WTC11 (cell line): ENCODE results near the gene CTCFL. TPM values are rescaled to one million over a fixed set of nuclear protein-coding genes. Genes with fewer than 3 reads are reported as not detected.

Experiments used
- ATAC-seq: fragments of 200-7000 bp; cut with Tn5 transposase; 2 replicates; pipeline ENCODE4 v1.10.0; 2021; ENCODE audit warnings: mild to moderate bottlenecking, moderate library complexity
- CTCF ChIA-PET: fragments of 300-600 bp; sonication (Branson Sonifier 250); formaldehyde crosslinking; loops from one replicate; lab custom pipeline; 2021; ENCODE audit warnings: antibody characterized with exemption; lab: Charles Lee
- POLR2A ChIA-PET: fragments of 350-600 bp; sonication (Branson Sonifier 250); formaldehyde crosslinking; loops from one replicate; lab custom pipeline; 2021; ENCODE audit warnings: antibody characterized with exemption; lab: Charles Lee
- DNase-seq: peaks from one replicate; pipeline ENCODE4 v3.0.0; 2021; ENCODE audit warnings: low spot score
- H3K27ac Mint-ChIP-seq: 2 replicates; pipeline ENCODE4 v1.8.0; 2021; ENCODE audit warnings: mixed read lengths
- H3K27me3 Mint-ChIP-seq: 2 replicates; pipeline ENCODE4 v1.8.0; 2021; ENCODE audit warnings: low read depth, mild to moderate bottlenecking, moderate library complexity, mixed read lengths
- H3K36me3 Mint-ChIP-seq: 2 replicates; pipeline ENCODE4 v1.8.0; 2021; ENCODE audit warnings: mixed read lengths
- H3K4me1 Mint-ChIP-seq: 2 replicates; pipeline ENCODE4 v1.8.0; 2022; ENCODE audit warnings: mixed read lengths
- H3K4me3 Mint-ChIP-seq: 2 replicates; pipeline ENCODE4 v1.8.0; 2021; ENCODE audit warnings: mild to moderate bottlenecking, moderate library complexity, mixed read lengths
- H3K9me3 Mint-ChIP-seq: 2 replicates; pipeline ENCODE4 v1.8.0; 2021; ENCODE audit warnings: mixed read lengths
- ATF1 ChIP-seq: sonication (generic); formaldehyde crosslinking; IDR thresholded peaks from 2 replicates; pipeline ENCODE4 v1.8.1; 2023; ENCODE audit warnings: mild to moderate bottlenecking, moderate library complexity, missing genetic modification reagents
- CTCF ChIP-seq: fragments of 200-600 bp; IDR thresholded peaks from 2 replicates; pipeline ENCODE4 v1.8.0; 2022; ENCODE audit warnings: antibody characterized with exemption
- ESRRA ChIP-seq: sonication (generic); formaldehyde crosslinking; IDR thresholded peaks from 2 replicates; pipeline ENCODE4 v1.8.1; 2022; ENCODE audit warnings: mild to moderate bottlenecking, missing genetic modification reagents, borderline replicate concordance
- FOXJ3 ChIP-seq: sonication (generic); formaldehyde crosslinking; IDR thresholded peaks from 2 replicates; pipeline ENCODE4 v1.9.0; 2021; ENCODE audit warnings: missing genetic modification reagents, mild to moderate bottlenecking, borderline replicate concordance
- GTF2I ChIP-seq: fragments of 250-450 bp; sonication (Bioruptor Pico); conservative IDR thresholded peaks from 2 replicates; pipeline ENCODE4 v1.4.0; 2021; ENCODE audit warnings: mild to moderate bottlenecking
- IRF1 ChIP-seq: sonication (generic); formaldehyde crosslinking; IDR thresholded peaks from 2 replicates; pipeline ENCODE4 v1.8.0; 2023; ENCODE audit warnings: missing genetic modification reagents
- NR3C1 ChIP-seq: sonication (generic); formaldehyde crosslinking; conservative IDR thresholded peaks from 2 replicates; pipeline ENCODE4 v1.8.1; 2023; ENCODE audit warnings: low read depth, mild to moderate bottlenecking, missing genetic modification reagents
- PRDM15 ChIP-seq: sonication (generic); formaldehyde crosslinking; IDR thresholded peaks from 2 replicates; pipeline ENCODE4 v1.8.0; 2022; ENCODE audit warnings: missing genetic modification reagents
- SOX15 ChIP-seq: fragments of 250-450 bp; sonication (Bioruptor Pico); IDR thresholded peaks from 2 replicates; pipeline ENCODE4 v1.9.0; 2021; ENCODE audit warnings: mild to moderate bottlenecking
- TEAD4 ChIP-seq: sonication (generic); formaldehyde crosslinking; IDR thresholded peaks from 2 replicates; pipeline ENCODE4 v1.8.0; 2022; ENCODE audit warnings: mild to moderate bottlenecking, missing genetic modification reagents
- ZSCAN18 ChIP-seq: fragments of 250-450 bp; sonication (Bioruptor Pico); IDR thresholded peaks from 2 replicates; pipeline ENCODE4 v2.1.2; 2022; ENCODE audit warnings: mild to moderate bottlenecking, moderate library complexity
- total RNA-seq: library from RNA; stranded (reverse); gene quantifications from 3 replicates; pipeline ENCODE4 v1.2.3, GENCODE V29; 2021

The CTCFL gene
- total RNA-seq, 1 experiment from 2014 or later: 0.70 TPM

- TF ChIP-seq NR3C1 (CRISPR knock-in tag): no peak
- no peak for TF ChIP-seq TEAD4
- TF ChIP-seq GTF2I (CRISPR knock-in tag): no peak
- no peak for TF ChIP-seq PRDM15 (CRISPR knock-in tag)
- no peak for TF ChIP-seq FOXJ3
These were observed 57.2 kb downstream of the CTCFL start (continued) for GRCh38 chr20:57467742-57468141.

- DNase-seq (no peak), ATAC-seq (no peak)
- peaks cover 3% of the 10 kb centered on the region; the same call in 1 of the 2 replicates for H3K9me3 Mint-ChIP-seq
- CTCF ChIA-PET: no interaction called here
- no peaks in the 10 kb centered on the region for H3K36me3 Mint-ChIP-seq
- POLR2A ChIA-PET: no interaction called here
- H3K4me3 Mint-ChIP-seq: no peak overlapping the region
- H3K4me1 Mint-ChIP-seq: peaks cover 25% of the 10 kb centered on the region
- TF ChIP-seq ESRRA (CRISPR knock-in tag) (no peak), IRF1 (no peak), CTCF (peak; percentile 34; the same call in 1 of the 2 replicates)
- peaks cover 9% of the 10 kb centered on the region for H3K27me3 Mint-ChIP-seq
- H3K27ac Mint-ChIP-seq: no peak overlapping the region
These were observed 59.0 kb downstream of the CTCFL start for GRCh38 chr20:57465943-57466342.

- Mint-ChIP-seq H3K4me1 (peaks cover 20% of the 10 kb centered on the region), H3K9me3 (peaks cover 3% of the 10 kb centered on the region; the same call in 1 of the 2 replicates), H3K27ac (no peak overlapping the region), H3K27me3 (peaks cover 5% of the 10 kb centered on the region), H3K4me3 (no peak overlapping the region), H3K36me3 (no peaks in the 10 kb centered on the region)
- CTCF ChIA-PET: interaction anchor here (1.0 to 1.9 kb wide), 3 partner anchors 16 to 380 kb away, joined by 4 to 6 read pairs (median 4); no protein-coding TSS in a partner anchor
- no peak for DNase-seq
- TF ChIP-seq SOX15 (CRISPR knock-in tag) (no peak), ATF1 (no peak), ZSCAN18 (no peak)
- no peak for ATAC-seq
- POLR2A ChIA-PET: no interaction called here
These were observed 59.5 kb downstream of the CTCFL start for GRCh38 chr20:57465486-57465885.

GRCh38 chr20:57464642-57465211, 60.2 kb downstream of the CTCFL start:
- ChIA-PET POLR2A (no interaction called here), CTCF (interaction anchor here (0.5 to 1.9 kb wide), 5 partner anchors 9 to 379 kb away, joined by 3 to 6 read pairs (median 4); no protein-coding TSS in a partner anchor)
- ATAC-seq (peak; percentile 61), DNase-seq (no peak)
- Mint-ChIP-seq H3K27me3 (no peaks in the 10 kb centered on the region; the same call in 1 of the 2 replicates), H3K36me3 (no peaks in the 10 kb centered on the region), H3K4me1 (peaks cover 13% of the 10 kb centered on the region), H3K4me3 (no peak overlapping the region), H3K27ac (peak overlapping the region; percentile 82), H3K9me3 (peaks cover 3% of the 10 kb centered on the region; the same call in 1 of the 2 replicates)
- peak; percentile 98 for TF ChIP-seq ESRRA (CRISPR knock-in tag)
- TF ChIP-seq TEAD4: no peak
